Measurements from ENCODE around the gene INSRR.

Gene INSRR

DNA sequence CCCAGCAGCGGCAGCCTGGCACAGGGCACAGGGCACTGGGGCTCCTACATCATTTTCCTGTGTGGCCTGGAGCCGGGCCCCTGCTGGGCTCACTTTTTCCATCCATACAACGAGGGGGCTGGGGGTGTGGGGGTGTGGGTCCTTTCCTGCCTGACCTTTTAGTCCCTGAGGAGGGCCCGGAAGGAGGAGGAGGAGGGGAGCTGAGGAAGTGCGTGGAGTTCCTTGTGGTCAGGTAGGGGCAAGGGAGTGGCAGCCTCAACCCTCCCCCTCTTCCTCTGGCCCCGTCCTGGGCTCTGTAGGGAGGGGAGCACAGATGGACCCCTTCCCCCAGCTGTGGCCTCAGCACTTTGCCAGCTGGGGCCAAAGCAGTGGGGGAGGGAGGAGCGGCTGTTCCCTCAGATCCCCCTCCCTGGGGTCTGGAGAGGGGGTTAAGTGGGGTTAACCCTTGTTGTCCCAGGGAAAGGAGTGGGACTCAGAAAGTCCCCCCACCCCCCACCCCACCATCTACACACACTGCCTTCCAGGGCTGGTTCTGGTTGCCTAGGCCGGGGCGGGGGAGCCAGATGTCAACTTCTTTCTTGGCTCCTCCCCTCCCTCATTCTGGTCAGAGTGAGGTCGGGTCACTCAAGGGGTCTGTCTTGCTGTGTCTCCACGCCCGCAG, 7.5 kb upstream of the INSRR start:
- no peak overlapping the region for H3K9ac ChIP-seq (ENCODE audit: low read depth, low read length)

DNA sequence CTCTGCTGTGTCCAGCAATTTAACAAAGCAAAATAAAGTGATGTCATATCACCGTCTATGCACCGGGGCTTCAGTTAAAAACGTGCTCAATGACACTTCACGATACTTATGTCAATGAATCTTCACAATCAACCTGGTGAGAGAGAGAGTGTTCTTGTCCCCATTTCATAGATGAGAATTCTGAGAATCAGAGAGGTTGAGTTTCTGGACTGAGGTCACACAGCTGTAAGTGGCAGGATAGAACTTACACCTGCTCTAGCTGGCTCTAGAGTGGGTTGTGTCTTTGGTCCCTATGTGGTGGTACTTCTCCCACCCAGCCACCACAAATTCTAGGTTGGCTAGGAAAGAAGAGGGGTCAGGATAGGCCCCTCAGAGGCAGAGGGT, 6.9 kb upstream of the INSRR start:
- no peak overlapping the region for H3K4me3 ChIP-seq (ENCODE audit: low read depth in 1 of 2, low read length in 2 of 2)
- H3K27ac ChIP-seq (ENCODE audit: low read length): no peak overlapping the region
- no peak overlapping the region for H3K4me2 ChIP-seq (ENCODE audit: insufficient read depth, low read length)

More for the DNA sequence above, 7.5 kb upstream of the INSRR start:
- DNase-seq: no peak
- Histone ChIP-seq H3K27ac (ENCODE audit: low read length) (no peak overlapping the region), H3K27me3 (ENCODE audit: insufficient read depth, low read length, poor library complexity) (peaks cover 19% of the 10 kb centered on the region), H3K9me3 (ENCODE audit: insufficient read depth, low read length, severe bottlenecking) (no peaks in the 10 kb centered on the region), H3K4me3 (ENCODE audit: low read depth in 1 of 2, low read length in 2 of 2) (no peak overlapping the region), H3K4me1 (ENCODE audit: insufficient read depth, low read length) (peaks cover 6% of the 10 kb centered on the region), H3K36me3 (ENCODE audit: insufficient read depth, low read length) (no peaks in the 10 kb centered on the region), H4K20me1 (ENCODE audit: insufficient read depth, low read length) (peaks cover 4% of the 10 kb centered on the region; the same call in 1 of the 2 replicates), H2AFZ (ENCODE audit: low read depth, low read length) (no peak overlapping the region), H3K79me2 (ENCODE audit: insufficient read depth, low read length) (no peaks in the 10 kb centered on the region), H3K4me2 (ENCODE audit: insufficient read depth, low read length) (no peak overlapping the region)
- ATAC-seq (ENCODE audit: insufficient read depth, low read depth): no peak
- TF ChIP-seq EZH2 (IDR thresholded peaks at IDR 0.05; ENCODE audit: borderline replicate concordance, low read depth, low read length, severe bottlenecking): no peak
- TF ChIP-seq, protein P1, sequence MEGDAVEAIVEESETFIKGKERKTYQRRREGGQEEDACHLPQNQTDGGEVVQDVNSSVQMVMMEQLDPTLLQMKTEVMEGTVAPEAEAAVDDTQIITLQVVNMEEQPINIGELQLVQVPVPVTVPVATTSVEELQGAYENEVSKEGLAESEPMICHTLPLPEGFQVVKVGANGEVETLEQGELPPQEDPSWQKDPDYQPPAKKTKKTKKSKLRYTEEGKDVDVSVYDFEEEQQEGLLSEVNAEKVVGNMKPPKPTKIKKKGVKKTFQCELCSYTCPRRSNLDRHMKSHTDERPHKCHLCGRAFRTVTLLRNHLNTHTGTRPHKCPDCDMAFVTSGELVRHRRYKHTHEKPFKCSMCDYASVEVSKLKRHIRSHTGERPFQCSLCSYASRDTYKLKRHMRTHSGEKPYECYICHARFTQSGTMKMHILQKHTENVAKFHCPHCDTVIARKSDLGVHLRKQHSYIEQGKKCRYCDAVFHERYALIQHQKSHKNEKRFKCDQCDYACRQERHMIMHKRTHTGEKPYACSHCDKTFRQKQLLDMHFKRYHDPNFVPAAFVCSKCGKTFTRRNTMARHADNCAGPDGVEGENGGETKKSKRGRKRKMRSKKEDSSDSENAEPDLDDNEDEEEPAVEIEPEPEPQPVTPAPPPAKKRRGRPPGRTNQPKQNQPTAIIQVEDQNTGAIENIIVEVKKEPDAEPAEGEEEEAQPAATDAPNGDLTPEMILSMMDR (IDR thresholded peaks at IDR 0.05; ENCODE audit: borderline replicate concordance, extremely low read depth, low read length, poor library complexity, severe bottlenecking): no peak

DNA sequence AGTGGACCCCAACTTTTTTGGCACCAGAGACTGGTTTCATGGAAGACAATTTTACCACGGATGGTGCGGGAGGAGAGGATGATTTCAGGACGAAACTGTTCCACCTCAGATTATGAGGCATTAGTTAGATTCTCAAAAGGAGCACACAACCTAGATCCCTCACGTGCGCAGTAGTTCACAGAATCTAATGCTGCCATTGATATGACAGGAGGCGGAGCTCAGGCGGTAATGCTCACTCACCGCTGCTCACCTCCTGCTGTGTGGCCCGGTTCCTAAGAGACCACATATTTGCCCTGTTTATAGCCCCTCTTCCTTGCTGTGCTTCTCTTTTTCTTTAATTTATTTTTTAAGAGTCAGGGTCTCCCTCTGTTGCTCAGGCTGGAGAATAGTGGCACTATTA, 6.3 kb upstream of the INSRR start:
- no peaks in the 10 kb centered on the region for H3K79me2 ChIP-seq (ENCODE audit: insufficient read depth, low read length)
- no peaks in the 10 kb centered on the region for H3K9me3 ChIP-seq (ENCODE audit: insufficient read depth, low read length, severe bottlenecking)
- no peak for DNase-seq
- no peaks in the 10 kb centered on the region for H3K36me3 ChIP-seq (ENCODE audit: insufficient read depth, low read length)
- H4K20me1 ChIP-seq (ENCODE audit: insufficient read depth, low read length): peaks cover 5% of the 10 kb centered on the region; the same call in 1 of the 2 replicates
- H3K27ac ChIP-seq (ENCODE audit: low read length): no peak overlapping the region
- H3K4me2 ChIP-seq (ENCODE audit: insufficient read depth, low read length): no peak overlapping the region
- TF ChIP-seq EZH2 (IDR thresholded peaks at IDR 0.05; ENCODE audit: borderline replicate concordance, low read depth, low read length, severe bottlenecking): no peak
- TF ChIP-seq, protein P1 (IDR thresholded peaks at IDR 0.05; ENCODE audit: borderline replicate concordance, extremely low read depth, low read length, poor library complexity, severe bottlenecking): no peak
- no peak overlapping the region for H3K4me3 ChIP-seq (ENCODE audit: low read depth in 1 of 2, low read length in 2 of 2)
- no peak overlapping the region for H2AFZ ChIP-seq (ENCODE audit: low read depth, low read length)
- peaks cover 26% of the 10 kb centered on the region for H3K27me3 ChIP-seq (ENCODE audit: insufficient read depth, low read length, poor library complexity)
- no peak for ATAC-seq (ENCODE audit: insufficient read depth, low read depth)
- no peak overlapping the region for H3K9ac ChIP-seq (ENCODE audit: low read depth, low read length)
- peaks cover 17% of the 10 kb centered on the region for H3K4me1 ChIP-seq (ENCODE audit: insufficient read depth, low read length)

More for the DNA sequence above, 6.9 kb upstream of the INSRR start:
- no peak for DNase-seq
- ATAC-seq (ENCODE audit: insufficient read depth, low read depth): no peak
- Histone ChIP-seq H3K36me3 (ENCODE audit: insufficient read depth, low read length) (no peaks in the 10 kb centered on the region), H3K4me1 (ENCODE audit: insufficient read depth, low read length) (peaks cover 12% of the 10 kb centered on the region), H3K9ac (ENCODE audit: low read depth, low read length) (no peak overlapping the region), H3K9me3 (ENCODE audit: insufficient read depth, low read length, severe bottlenecking) (no peaks in the 10 kb centered on the region), H2AFZ (ENCODE audit: low read depth, low read length) (no peak overlapping the region), H3K27me3 (ENCODE audit: insufficient read depth, low read length, poor library complexity) (peaks cover 22% of the 10 kb centered on the region), H4K20me1 (ENCODE audit: insufficient read depth, low read length) (peaks cover 4% of the 10 kb centered on the region; the same call in 1 of the 2 replicates), H3K79me2 (ENCODE audit: insufficient read depth, low read length) (no peaks in the 10 kb centered on the region)
- TF ChIP-seq EZH2 (IDR thresholded peaks at IDR 0.05; ENCODE audit: borderline replicate concordance, low read depth, low read length, severe bottlenecking): no peak
- TF ChIP-seq, protein P1 (IDR thresholded peaks at IDR 0.05; ENCODE audit: borderline replicate concordance, extremely low read depth, low read length, poor library complexity, severe bottlenecking): no peak

All from DND-41 (cell line).